Measurements from ENCODE around the gene PPM1J. TPM values are rescaled to one million over a fixed set of nuclear protein-coding genes. Genes with fewer than 3 reads are reported as not detected.

The PPM1J gene
- total and polyA plus RNA-seq, 2 of the 8 experiments (the other 6 are each of a cell fraction or from before 2014, with no cell fraction given), result 19.4 to 31.6 TPM

- Histone ChIP-seq H3K9me3 (ENCODE audit: insufficient read depth in 2 of 2, low read depth in 1 of 2, low read length in 1 of 2) (no peaks in the 10 kb centered on the region), H4K20me1 (replicated peaks in 1 of 2; ENCODE audit: control insufficient read depth in 1 of 2, insufficient read depth in 2 of 2, low read length in 2 of 2) (peaks cover 10 to 30% of the 10 kb centered on the region in 2 experiments), H4K91ac (replicated peaks; ENCODE audit: insufficient read length, low read length) (no peak overlapping the region), H4K5ac (ENCODE audit: insufficient read length, low read depth, low read length) (no peak overlapping the region), H3K4ac (replicated peaks; ENCODE audit: insufficient read length, low read depth, low read length) (no peak overlapping the region), H2BK5ac (ENCODE audit: low read depth, low read length) (no peak overlapping the region), H2BK20ac (ENCODE audit: low read length) (no peak overlapping the region), H3K27me3 (replicated peaks in 1 of 4; ENCODE audit: control insufficient read depth in 3 of 4, extremely low read depth in 1 of 4, insufficient read depth in 3 of 4, low read length in 3 of 4) (peaks cover 0 to 9% (median 4%) of the 10 kb centered on the region in 4 experiments; a peak in 2 of 7 replicates), H3K14ac (ENCODE audit: insufficient read length) (no peak overlapping the region), H2BK15ac (ENCODE audit: low read length) (no peak overlapping the region), H3K79me2 (ENCODE audit: control insufficient read depth in 1 of 2, insufficient read depth in 2 of 2, low read length in 2 of 2) (no peaks in the 10 kb centered on the region), H2AFZ (ENCODE audit: low read length) (no peak overlapping the region), H3K23me2 (ENCODE audit: low read depth, low read length) (peaks cover 11% of the 10 kb centered on the region; the same call in 1 of the 2 replicates), H3K9ac (replicated peaks in 1 of 4; ENCODE audit: extremely low read depth in 1 of 4, low read depth in 3 of 4, low read length in 3 of 4) (no peak overlapping the region), H3K18ac (ENCODE audit: extremely low read depth, low read length) (no peak overlapping the region), H2BK12ac (ENCODE audit: low read depth, low read length) (no peak overlapping the region), H4K8ac (ENCODE audit: extremely low read depth, insufficient read depth, low read length) (no peak overlapping the region), H3K56ac (replicated peaks; ENCODE audit: insufficient read length, low read depth, low read length) (no peak overlapping the region), H2BK120ac (replicated peaks; ENCODE audit: low read depth, low read length) (no peak overlapping the region), H3K27ac (ENCODE audit: low read depth, low read length) (no peak overlapping the region), H3K23ac (ENCODE audit: insufficient read length) (no peak overlapping the region), H3K4me2 (ENCODE audit: insufficient read depth in 1 of 2, low read depth in 2 of 2, low read length in 2 of 2) (no peak overlapping the region), H3K36me3 (ENCODE audit: control insufficient read depth in 2 of 4, insufficient read depth in 4 of 4, low read length in 3 of 4) (peaks cover 4 to 21% (median 11%) of the 10 kb centered on the region in 4 experiments; a peak in 5 of 8 replicates), H2AK5ac (ENCODE audit: low read depth, low read length) (no peak overlapping the region), H3K4me3 (ENCODE audit: extremely low read depth in 1 of 4, insufficient read depth in 2 of 4, low read depth in 3 of 4, low read length in 4 of 4) (no peak overlapping the region), H3K4me1 (replicated peaks in 1 of 4; ENCODE audit: control insufficient read depth in 3 of 4, insufficient read depth in 4 of 4, low read length in 3 of 4) (peaks cover 14 to 61% (median 35%) of the 10 kb centered on the region in 4 experiments), H3K79me1 (ENCODE audit: low read depth, low read length) (no peaks in the 10 kb centered on the region)
- 82% methylated on average over 12 of the region's 12 CpGs; no CpG with 5 or more reads in 1 of the 2 experiments for WGBS, 2 experiments (ENCODE audit: extremely low coverage in 1 of 2, insufficient coverage in 1 of 2, insufficient read length in 1 of 2, insufficient replicate concordance in 2 of 2, low coverage in 1 of 2, low lambda C conversion rate in 2 of 2, missing lambda C conversion rate in 1 of 2)
- DNase-seq (ENCODE audit: low read depth in 1 of 2, low spot score in 2 of 2) (no peak), FAIRE-seq (no peak)
- POLR2A ChIA-PET (ENCODE audit: partially characterized antibody), result interaction anchor here (0.5 to 4.1 kb wide), 12 partner anchors 8 to 238 kb away, joined by 3 to 71 read pairs (median 6); partner anchors contain the start of genes MOV10, PPM1J and ST7L
- CTCF ChIA-PET (ENCODE audit: partially characterized antibody), result interaction anchor here (0.8 to 9.8 kb wide), 7 partner anchors 8 to 311 kb away, joined by 3 to 63 read pairs (median 7); partner anchors contain the start of genes MOV10 and PPM1J
- TF ChIP-seq JUN (IDR thresholded peaks at IDR 0.05; ENCODE audit: low read depth, low read length), result no peak
- TF ChIP-seq KDM5A (IDR thresholded peaks at IDR 0.05; ENCODE audit: low read length), result no peak
- TF ChIP-seq GTF2F1 (IDR thresholded peaks at IDR 0.05; ENCODE audit: borderline replicate concordance, low read depth, low read length), result no peak
- no peak for TF ChIP-seq SP4 (IDR thresholded peaks at IDR 0.05; ENCODE audit: low read length)
- no peak for TF ChIP-seq JUND (IDR thresholded peaks at IDR 0.05; ENCODE audit: low read length)
- no peak for TF ChIP-seq KDM1A (IDR thresholded peaks at IDR 0.05; ENCODE audit: borderline replicate concordance, low read length)
- no peak for TF ChIP-seq CBX8 (IDR thresholded peaks at IDR 0.05; ENCODE audit: borderline replicate concordance, low read depth, low read length)
- TF ChIP-seq HDAC6 (IDR thresholded peaks at IDR 0.05; ENCODE audit: low read depth, low read length), result no peak
- TF ChIP-seq POLR2A (IDR thresholded peaks at IDR 0.05; ENCODE audit: control extremely low read depth in 1 of 2, low read depth in 2 of 2, low read length in 2 of 2), result no peak
Observed at GRCh38 chr1:112702420-112703261, 12.5 kb downstream of the PPM1J start.

Data from H1 (cell line).